ENCODE measurements around the gene L3MBTL4.

DNA sequence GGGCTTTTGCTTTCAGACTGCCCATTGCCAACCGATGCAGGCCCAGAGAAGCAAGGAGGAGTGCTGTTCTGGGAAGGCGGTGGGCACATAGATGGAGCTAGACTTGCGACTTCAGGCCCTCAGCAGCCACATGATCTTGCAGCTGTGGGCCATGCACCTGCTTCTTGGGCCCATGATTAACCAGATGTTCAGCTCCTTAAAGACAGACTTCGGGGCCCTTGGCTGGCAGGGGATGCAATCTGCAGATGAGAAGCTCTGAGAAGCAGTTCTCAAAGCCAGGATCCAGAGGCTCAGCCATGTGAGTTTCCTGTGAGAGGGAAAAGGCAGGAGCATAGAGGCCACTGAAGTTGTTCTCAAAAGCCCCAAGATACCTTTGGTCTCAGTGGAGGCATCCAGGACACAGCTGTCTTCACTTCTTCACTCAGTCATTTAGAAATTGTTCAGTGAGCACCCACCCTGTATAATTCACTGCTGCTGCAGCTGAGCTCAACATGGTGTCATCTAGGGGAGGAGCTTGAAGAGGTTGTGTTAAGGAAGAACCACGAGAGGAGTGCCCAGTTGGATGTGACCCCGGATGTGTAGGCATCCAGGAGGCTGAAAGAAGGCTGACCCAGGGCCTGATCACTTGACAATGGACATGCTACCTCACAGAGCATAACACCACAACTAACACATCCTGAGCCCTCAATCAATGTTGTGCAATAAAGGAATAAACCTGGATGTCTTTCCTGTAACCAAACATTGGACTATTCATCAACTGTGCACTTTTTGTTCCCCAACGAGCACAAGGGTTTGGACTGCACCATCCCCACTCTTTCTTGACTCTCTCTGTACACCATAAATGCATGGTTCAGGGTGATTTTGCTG, 474.7 kb downstream of the L3MBTL4 start:
- TF ChIP-seq, protein P1, sequence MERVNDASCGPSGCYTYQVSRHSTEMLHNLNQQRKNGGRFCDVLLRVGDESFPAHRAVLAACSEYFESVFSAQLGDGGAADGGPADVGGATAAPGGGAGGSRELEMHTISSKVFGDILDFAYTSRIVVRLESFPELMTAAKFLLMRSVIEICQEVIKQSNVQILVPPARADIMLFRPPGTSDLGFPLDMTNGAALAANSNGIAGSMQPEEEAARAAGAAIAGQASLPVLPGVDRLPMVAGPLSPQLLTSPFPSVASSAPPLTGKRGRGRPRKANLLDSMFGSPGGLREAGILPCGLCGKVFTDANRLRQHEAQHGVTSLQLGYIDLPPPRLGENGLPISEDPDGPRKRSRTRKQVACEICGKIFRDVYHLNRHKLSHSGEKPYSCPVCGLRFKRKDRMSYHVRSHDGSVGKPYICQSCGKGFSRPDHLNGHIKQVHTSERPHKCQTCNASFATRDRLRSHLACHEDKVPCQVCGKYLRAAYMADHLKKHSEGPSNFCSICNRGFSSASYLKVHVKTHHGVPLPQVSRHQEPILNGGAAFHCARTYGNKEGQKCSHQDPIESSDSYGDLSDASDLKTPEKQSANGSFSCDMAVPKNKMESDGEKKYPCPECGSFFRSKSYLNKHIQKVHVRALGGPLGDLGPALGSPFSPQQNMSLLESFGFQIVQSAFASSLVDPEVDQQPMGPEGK (CRISPR knock-in tag; IDR thresholded peaks at IDR 0.05; ENCODE audit: borderline replicate concordance): no peak
- TF ChIP-seq CSDC2 (CRISPR knock-in tag; IDR thresholded peaks at IDR 0.05) (no peak), OSR1 (CRISPR knock-in tag; IDR thresholded peaks at IDR 0.05) (no peak), ARNTL (CRISPR knock-in tag; IDR thresholded peaks at IDR 0.05; ENCODE audit: borderline replicate concordance, low read depth) (no peak), ZFP3 (CRISPR knock-in tag; IDR thresholded peaks at IDR 0.05) (no peak), ZFP30 (CRISPR knock-in tag; IDR thresholded peaks at IDR 0.05) (no peak), RARB (CRISPR knock-in tag; IDR thresholded peaks at IDR 0.05) (no peak)
- TF ChIP-seq, protein P2, sequence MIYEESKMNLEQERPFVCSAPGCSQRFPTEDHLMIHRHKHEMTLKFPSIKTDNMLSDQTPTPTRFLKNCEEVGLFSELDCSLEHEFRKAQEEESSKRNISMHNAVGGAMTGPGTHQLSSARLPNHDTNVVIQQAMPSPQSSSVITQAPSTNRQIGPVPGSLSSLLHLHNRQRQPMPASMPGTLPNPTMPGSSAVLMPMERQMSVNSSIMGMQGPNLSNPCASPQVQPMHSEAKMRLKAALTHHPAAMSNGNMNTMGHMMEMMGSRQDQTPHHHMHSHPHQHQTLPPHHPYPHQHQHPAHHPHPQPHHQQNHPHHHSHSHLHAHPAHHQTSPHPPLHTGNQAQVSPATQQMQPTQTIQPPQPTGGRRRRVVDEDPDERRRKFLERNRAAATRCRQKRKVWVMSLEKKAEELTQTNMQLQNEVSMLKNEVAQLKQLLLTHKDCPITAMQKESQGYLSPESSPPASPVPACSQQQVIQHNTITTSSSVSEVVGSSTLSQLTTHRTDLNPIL (CRISPR knock-in tag; IDR thresholded peaks at IDR 0.05; ENCODE audit: low read depth): no peak
